ENCODE measurements around the gene ARL4D.
"Not testable (repeated sequence)": the region's sequence is repeated elsewhere in the genome, so short reads cannot be mapped to it uniquely, and the experiment has no call there.

ARL4D gene

DNA sequence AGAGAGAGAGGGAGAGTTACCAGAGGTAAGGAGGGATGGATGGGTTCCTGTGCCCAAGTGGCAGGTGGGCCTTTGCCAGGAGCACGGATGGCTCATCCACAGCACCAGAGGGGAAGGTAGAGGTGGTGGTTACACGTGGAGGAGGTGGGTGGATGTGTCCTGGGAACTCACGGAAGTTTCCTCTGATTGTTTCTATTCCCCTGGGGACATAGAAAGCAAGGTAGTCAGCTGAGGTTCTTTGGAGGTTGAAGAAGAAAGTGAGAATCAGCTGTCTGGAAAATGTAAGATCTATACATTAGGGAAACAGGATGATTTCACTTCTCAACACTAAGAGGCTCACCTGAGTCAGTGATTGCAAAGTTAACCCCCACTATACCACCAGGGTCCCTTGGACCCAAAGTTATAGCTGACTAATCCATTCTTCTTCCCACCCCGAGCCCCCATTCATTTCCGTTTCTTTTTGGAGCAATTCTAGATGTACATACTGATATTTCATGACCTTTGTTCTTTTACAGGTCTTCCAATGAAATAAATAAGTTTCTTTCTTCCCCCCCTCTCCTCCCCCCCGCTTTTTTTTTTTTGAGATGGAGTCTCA, 27.5 kb upstream of the ARL4D start:
- no peak for DNase-seq

DNA sequence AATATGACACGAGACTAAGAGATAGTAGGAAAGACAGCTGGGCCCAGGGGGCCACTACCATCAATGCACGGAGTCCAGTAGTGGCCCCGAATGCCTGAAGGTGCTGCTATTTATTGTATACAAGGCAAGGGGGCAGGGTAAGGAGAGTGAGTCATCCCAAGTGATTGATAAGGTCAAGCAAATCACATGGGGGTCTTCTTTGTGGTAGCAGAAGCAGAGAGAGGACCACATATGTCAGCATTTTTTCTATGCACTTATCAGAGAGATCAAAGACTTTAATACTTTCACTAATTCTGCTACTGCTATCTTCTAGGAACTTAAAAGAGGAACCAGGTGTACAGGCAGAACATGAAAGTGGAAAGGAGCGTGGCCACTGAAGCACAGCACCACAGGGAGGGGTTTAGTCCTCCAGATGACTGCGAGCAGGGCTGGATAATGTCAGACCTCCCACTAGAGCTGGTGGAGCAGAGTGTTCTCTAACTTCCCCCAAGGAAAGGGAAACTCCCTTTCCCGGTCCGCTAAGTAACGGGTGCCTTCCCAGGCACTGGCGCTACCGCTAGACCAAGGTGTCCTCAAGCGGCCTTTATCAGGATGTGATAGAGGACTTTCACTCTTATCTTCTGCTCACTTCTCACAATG, 26.4 kb upstream of the ARL4D start:
- no peak for DNase-seq

DNA sequence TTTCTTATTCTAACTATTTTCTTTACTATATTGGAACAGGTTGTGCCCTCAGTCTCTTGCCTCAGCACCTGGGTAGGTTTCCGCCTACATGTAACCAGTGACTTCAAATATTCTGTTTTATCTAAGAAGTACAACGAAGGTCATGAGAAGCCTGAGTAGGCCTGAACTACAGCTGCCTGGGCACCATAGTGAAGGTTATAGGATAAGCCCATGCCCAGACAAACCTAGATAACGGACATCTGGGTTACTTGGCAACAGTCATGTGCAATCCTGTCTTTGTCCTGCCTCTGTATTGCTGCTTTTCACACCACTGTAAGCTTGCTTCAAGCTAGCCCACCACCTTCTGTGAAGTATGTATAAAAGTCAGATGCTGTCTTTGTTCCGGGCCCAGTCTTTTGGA, 25.4 kb upstream of the ARL4D start:
- DNase-seq, result no peak

DNA sequence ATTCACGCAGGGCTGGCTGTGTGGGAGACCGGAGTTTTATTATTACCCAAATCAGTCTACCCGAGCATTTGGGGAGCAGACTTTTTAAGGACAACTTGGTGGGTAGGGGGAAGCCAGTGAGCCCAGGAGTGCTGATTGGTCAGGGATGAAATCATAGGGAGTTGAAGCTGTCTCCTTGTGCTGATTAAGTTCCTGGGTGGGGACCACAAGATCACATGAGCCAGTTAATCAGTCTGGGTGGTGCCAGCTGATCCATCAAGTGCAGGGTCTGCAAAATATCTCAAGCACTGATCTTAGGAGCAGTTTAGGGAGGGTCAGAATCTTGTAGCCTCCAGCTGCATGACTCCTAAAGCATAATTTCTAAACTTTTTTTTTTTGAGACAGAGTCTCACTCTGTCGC, 22.9 kb upstream of the ARL4D start:
- not testable (repeated sequence) for DNase-seq

DNA sequence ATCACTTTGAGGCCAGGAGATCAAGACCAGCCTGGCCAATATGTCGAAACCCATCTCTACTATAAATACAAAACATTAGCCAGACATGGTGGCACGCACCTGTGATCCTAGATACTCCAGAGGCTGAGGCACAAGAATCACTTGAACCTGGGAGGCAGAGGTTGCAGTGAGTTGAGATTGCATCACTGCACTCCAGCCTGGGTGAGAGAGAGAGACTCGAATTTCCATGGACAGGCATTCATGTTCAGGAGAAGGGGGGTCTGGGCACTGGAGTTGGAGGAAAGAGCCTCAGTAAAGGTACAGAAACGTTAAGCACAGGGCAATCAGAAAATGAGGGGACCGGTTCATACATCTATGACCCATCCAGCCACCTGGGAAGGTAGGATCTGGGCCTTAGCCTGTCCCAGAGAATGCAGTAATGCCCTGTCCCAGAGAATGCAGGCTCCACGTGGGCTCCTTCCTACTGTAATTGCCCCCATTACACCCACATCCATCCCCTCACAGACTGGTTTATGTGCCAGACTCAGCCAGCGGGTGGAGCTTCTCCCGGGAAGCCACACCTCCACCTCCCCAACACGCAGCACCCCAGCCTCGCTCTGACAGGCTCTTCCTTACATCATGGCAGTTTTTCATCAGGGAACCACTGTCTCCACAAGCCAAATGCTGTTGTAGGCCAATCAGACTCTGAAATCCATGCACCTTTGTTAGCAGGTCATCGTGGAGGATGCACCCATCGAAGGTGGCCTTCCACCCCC, 21.6 kb upstream of the ARL4D start:
- DNase-seq, result no peak

DNA sequence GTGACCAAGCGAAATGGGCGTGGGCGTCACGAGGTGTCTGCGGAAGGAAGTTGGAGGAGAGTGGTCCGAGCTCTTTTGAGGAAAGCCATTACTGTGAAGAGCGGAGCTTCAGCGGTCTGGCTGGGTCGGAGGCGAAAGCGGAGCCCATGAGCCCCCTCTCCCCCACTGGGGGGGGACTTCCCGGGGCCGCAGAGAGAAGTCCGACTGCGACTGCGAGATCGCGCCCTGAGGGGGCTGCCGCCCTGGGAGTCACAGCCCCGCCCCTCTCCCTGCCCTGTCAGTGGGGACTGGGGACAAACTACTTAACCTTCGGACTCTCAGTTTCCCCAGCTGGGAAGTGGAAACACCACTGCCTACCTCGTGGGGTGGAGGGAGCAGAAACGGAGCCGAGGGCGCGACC, 20.0 kb upstream of the ARL4D start:
- no peak for DNase-seq

DNA sequence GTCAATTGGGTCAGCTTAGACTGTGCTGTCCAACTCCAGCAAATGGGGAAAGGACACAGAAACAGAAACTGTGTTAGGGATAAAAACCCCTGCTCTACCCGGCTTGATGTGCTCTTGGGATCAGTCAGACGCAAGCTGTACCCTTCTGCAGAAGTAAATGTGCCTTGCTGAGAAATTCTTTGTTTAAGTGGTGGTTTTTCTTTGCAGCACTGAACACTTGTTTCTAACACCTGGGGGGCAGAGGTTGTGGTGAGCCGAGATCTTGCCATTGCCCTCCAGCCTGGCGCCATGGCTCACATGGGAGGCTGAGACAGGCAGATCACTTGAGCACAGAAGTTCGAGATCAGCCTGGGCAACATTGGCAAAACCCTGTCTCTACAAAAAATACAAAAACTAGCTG, 18.5 kb upstream of the ARL4D start:
- no peak for DNase-seq

DNA sequence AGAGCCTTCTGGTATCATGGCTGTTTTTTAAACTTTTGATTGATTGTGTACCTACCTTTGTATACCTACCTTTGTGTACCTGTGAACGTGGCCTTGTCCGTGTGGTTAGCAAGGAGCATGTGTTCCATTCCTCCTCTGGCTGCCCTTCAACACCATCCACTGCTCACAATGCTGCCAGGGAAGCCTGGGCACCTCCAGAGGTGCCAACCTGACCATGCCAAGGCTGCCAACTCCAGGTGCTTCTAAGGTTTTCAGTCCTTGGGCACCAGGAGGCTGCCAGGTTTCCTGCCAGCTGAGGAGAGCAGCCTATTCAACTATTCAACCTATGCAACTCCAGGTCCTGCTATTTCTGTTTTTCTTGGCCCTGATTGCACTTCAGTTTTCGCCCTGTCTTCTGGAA, 17.6 kb upstream of the ARL4D start:
- no peak for DNase-seq

DNA sequence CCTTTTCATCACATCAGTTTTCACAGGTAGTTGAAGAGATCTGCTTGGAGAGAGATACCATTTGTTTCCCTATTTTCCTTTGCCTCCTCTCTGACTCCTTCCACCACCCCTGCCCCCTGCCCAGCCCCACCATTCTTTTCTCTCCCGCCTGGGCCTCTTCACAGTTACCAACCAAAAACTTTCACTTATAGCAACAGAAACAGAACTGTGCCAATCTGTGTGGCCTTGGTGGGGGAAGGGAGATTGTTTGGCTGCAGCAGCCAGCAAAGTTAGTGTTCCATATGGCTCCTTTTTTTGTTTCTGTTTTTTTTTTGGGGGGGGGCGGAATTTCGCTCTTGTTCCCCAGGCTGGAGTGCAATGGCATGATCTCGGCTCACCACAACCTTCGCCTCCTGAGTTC, 17.2 kb upstream of the ARL4D start:
- DNase-seq, result no peak

DNA sequence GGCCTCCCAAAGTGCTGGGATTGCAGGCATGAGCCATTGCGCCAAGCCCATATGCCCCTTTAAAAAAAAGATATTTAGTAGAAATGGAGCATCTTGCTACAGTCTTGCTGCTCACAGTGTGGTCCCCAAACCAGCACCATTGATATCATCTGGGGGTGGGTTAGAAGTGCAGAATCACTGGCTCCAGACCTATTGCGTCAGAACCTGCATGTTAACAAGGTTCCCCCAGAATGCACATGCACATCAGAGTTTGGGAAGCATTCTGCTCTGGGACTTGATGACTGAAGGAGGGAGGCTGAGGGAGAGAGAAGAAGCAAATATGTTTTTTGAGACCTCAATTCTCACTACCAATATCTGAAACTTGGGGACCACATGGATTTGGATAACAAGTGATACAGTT, 16.0 kb upstream of the ARL4D start:
- no peak for DNase-seq

DNA sequence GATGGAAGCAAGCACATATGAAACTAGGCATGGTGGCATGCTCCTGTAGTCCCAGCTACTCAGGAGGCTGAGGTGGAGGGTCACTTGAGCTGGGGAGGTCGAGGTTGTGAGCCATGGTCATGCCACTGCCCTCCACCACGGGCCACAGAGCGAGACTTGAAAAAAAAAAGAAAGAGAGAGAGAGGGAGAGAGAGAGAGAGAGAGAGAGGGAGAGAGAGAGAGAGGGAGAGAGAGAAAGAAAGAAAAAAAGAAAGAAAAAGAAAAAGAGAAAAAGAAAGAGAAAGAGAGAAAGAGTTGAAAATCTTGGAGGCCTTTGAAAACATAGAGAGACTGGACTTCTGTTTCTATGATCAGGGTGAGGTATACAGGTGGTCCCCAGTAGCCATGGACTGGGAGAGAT, 15.4 kb upstream of the ARL4D start:
- DNase-seq, result no peak

DNA sequence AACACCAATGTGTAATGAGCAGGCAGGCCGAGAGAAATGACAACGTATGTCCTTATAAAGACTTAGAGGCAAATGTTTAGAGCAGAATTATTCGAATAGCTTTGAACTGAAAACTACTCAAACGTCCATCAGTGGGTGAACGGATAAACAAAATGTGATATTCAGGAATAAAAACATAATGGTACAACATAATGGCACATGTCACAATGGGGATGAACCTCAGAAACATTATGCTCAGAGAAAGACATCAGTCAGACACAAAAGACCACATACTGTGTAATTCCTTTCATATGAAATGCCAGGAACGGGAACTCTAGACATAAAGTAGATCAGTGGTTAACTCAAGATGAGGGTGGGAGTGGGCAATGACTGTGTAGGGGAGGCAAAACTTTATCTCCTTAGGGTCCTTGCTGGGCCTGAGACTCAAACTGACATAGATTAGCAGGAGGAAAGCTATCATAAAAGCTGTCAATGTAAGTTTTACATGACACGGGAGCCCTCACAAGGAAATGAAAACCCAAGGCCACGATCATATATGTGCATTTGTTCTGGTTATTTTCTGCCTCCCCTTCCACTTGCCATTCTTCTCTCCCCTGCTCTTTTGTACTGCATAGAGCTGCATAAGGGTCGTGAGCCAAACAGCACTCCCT, 14.8 kb upstream of the ARL4D start:
- no peak for DNase-seq

DNA sequence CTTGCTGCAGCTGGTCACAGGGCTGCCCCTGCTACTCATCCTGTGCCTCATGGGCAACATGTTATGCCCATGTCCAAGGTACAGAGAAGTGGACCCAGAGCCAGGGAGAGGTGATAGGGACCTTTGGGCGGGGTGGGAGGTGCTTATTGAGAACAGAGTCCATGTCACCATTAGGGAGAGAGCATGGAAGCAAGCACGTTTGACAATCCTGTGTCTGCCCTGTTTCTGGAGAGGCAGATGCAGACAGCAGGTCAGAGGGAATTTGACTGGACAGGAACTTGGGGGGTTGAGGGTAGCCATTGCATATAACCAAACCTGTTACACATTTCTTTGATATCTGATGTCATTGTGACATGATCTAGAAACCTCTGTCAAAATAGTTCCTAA, 14.3 kb upstream of the ARL4D start:
- DNase-seq, result no peak

DNA sequence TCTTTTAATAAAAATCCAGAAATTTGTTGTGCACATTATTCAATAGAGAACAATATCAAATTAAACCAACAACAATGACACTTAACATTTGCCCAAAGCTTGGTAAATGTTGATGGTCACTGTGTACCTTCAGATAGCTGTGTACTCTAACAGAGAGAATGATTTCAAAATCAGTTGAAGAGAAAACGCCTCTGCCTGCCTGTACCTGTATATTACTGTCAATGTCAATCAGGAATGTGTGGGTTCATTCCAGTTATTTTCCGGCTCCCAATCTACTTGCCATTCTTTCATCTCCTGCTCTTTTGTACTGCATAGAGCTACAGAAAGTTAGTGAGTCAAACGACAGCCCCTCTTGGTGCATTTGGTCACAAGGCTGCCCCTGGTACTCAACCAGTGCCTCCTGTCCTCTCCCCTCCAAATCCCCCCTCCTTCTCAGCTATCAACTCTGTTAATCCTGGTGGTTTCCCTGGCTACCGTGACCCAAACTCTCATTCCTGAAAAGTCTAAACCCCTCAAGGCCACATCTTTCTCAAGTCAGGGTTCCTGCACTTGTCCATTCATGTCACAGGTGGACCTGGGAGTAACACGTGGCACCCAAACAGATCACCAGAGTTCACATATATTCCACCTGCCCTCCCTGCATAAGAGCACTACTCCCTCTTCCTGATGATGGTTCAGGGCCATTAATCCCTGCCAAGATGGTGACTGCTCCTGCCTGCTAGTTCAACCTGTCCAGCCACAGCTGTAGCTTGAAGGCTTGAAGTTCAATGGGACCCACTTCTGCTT, 13.6 kb upstream of the ARL4D start:
- DNase-seq, result no peak

DNA sequence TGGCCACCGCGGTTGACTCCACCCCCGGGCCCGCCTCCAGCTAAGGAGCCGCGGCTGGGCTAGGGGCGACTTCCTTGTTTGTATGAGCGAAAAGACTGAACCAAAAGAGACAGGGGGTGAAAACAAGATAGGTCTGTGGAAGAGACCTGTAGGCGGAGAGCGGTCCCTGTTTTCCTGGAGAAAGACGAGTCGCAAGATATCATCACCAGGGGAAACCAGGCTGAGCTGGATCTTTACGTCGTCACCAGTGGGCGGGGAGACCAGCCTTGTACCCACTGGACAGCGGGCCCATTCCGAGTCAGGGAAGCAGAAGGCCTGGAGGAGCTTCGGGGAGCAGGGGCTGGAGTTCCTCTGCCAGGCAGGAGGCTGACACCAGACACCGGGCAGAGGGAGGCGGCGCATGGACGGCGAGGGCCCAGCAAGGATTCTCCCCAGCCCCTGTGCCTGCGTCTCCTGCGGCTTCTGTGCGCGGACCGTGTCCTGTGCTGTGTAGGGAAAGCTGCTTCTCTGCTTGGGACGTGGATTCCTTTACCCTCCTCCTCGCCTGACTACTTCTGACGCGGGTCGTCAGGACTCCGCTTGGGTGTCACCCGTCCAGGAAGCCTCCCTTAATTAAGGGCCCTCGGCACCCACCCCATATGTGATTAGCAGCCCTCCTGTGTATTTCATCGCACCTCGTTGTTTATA, 10.3 kb upstream of the ARL4D start:
- peak; percentile 68 for DNase-seq

DNA sequence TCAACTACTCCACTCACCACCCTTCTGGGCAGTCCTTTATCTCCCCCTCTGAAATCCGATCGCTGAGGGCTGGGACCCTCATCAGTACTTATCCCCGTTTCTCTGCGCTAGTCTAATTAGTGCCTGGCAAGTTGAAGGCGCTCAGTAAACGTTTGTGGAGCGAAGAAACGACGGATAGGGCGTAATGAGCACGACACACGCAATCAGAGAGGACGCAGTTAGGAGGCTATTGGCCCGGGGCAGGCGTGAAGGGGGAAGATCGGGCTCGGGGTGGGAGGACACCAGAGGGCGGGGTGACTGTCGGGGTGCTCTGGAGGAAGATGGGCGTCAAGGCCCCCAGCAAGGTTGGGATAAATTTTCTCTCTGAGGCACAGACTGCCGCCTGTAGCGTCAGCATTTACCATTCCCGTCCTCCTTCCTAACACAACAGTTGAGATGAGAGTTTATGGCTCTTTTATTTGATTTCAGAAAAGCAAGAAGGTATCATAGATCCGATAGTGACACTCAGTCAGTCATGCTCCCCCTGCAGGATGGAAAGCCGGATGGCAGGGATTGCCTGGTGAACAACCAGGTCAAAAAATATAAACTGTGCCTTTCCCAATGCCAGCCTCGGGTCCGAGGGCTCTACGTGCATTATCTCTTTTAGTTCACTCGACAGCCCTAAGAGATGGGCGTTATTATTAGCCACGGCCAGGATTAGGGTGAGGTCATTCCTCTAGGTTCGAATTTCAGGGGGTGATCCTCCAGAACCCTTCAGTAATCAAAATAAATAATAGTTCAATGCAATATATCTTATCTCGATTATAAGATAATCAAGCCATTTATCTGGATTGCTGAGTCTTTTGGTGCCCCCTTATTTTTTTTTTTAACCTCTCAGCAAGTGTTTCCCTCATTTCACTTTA, 9.5 kb upstream of the ARL4D start:
- DNase-seq, result peak; percentile 51

DNA sequence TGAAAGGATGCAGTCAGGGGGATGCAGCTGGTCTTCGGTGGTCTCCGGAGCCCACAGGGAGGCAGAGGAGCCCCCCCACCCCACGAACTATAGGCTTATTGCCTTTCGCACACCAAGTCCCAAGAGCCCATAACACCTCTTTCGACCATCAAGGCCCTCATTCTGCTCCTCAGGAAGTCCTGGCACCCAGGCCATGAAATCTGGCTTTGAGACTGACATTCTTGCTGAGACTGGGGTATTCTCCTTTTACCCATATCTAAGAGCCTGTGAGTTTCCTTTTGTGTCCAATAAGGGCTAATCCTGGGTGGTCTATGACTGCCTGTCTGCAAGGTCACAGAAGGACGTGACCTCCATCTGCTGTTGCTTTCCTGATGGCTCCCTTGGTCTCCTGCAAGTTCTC, 6.4 kb upstream of the ARL4D start:
- DNase-seq, result no peak

DNA sequence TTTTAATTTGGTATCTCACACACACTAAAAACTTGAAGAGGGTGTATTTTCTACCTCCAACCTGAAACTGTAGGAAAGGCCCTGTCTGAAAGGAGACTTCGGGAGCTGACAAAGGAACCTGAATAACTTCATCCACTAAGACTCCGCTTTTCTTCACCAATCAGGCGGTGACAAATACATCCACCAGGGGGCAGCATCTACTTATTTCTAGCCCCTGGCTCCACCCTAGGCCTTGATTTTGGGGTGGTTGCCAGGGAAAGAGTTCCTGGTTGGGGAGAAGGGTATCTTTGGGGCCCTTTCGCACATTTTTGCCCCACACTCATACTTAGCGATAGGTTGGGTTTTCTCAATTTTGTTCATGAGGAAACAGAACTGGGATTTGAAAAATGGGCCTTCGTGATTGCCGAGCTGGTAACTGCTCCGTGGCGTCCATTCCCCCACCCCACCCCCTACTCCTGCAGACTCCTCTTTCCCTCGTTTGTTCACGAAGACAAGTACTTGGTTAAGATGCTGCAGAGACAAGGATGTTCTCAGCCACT, 4.8 kb upstream of the ARL4D start:
- DNase-seq, result peak; percentile 73

DNA sequence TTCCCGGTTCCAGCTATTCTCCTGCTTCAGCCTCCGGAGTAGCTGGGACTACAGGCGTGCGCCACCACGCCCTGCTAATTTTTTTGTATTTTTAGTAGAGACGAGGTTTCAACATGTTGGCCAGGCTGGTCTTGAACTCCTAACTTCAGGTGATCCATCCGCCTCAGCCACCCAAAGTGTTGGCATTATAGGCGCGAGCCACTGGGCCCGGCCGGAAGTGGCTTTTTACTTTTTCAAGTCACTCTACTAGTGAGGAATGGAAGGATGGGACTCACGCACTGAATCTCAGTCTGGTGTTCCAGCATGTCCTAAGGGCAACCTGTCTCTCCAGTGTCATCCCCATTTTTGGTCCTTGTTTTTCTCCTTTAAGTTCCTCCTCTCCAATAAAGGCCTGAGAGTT, 4.1 kb upstream of the ARL4D start:
- DNase-seq, result not testable (repeated sequence)

DNA sequence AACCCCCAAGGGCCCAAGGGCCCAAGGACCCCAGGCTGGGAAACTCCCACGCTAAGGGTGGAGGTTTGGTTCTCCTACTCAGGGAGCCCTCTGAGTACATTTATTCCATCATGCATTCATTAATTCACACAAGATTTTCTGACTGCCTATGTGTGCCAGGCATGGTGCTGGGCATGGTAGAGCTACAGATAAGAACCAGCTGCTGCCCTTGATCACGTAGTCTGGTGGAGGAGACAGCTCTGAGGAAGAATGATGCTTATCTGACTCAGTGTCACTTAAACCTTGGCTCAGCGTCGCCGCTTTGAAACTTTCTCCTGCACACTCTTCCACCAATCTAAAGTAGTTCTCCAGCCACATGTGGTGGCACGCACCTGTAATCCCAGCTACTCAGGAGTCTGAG, 3.6 kb upstream of the ARL4D start:
- DNase-seq, result no peak

DNA sequence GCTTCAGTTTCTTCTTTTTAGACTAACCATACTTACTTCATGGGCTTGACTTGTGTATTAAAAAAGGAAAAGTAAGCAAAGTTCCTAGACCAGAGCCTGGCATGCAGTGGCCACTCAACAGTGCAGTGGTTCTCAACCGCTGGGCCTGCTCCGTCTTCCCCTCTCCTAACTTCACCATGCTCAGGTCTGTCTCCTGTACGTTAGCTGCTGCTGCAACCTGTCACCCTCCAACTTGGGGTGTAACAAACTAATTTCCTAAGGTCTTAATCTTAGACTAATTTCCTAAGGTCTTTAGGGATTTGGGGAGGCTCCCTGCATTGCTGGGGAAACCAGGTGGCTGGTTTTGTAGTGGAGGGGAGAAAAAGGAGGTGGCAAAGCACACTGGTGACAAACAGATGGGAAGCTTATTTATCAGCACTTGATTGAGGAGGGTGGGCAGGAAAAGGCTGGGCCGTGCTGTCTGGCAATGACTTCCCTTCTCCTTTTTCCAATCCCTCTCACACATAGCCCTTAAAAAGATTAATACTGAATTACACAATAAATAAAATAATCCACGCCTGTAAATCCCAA, 2.2 kb upstream of the ARL4D start:
- no peak for DNase-seq

All from NCI-H1105 (cell line).